HG03565 (cell line): ENCODE measurements around the gene SHANK3.

ENCODE experiments used
- ATAC-seq: cut with Tn5 transposase; IDR thresholded peaks from one replicate; pipeline ENCODE4 v1.9.1; 2021; ENCODE audit warnings: mild to moderate bottlenecking, moderate library complexity; ENCODE audit not compliant: unreplicated experiment

SHANK3 gene

GRCh38 chr22:50710886-50711285 is 38.3 kb downstream of the SHANK3 start:
- ATAC-seq: no peak

DNA sequence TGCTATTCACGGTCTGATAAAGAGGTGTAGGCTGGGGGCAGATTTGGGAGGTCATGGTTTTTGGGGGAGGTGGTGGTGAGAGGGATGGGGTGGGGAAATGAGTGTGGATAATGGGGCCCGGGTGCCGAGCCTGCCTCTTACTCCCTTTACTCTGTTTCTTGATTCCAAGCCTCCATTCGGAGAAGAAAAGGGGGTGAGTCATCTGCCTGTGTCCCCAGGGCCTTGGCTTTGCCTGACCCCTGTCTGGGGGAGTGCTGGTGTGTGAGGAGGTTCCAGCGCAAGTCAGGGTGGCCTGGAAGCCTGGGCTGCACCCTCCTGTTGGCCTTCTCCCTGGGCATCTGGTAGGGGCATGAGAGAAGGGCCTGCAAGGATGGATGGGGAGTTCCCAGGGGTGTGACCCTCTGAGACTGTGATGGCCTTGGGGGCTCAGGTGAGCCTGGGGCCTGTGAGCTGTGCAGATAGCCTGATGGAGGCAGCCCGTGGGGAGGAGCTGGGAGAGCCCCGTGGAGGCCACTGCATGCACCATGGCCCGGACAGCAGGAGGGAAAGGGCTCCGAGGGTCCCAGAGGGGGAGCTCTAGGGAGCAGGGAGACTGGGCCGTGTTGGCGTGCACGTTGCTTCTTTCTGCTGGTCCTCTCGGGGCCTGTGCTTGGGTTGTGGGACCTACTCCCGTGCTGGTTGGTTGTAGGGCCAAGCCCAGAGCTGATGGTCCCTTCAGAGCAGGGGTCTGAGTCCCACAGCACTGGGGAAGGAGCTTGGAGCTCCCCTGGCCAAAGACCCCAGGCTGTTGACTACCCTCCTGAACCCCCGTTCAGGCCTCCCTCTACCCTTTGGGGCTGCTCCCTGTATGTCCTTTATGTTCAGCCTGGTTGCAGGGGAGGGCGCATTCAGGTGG is 39.1 kb downstream of the SHANK3 start:
- ATAC-seq: no peak

DNA sequence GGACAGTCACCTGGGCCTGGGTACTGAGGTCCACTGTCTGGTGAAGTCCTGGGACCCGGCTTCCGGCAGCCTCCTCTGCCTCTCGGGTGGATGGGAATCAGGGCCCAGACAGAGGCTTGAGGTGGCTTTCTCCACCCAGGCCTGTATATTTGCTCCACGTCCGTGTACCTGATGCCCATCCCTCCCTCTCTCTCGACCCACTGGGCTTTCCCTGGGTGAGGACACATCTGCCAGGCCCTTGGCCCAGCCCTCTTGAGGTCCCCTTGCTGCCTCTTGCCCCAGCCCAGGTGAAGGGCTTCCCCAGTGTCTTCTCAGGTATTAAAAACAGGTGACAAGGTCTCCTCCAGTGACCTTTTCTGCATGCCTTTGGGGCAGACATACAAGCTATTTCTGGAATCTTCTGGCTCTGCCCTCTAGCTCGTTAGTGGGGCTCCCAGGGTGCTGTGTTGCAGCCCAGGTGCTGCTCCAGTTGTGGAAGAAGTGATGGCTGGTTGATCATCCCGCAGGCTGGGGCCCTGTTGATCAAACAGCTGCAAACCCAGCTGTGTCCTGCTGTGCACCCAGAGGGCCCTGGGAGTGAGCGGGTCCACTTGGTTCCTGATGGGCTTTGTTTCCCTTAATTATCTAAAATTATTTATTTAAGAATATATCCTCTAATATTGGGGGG is 39.9 kb downstream of the SHANK3 start:
- ATAC-seq: no peak

DNA sequence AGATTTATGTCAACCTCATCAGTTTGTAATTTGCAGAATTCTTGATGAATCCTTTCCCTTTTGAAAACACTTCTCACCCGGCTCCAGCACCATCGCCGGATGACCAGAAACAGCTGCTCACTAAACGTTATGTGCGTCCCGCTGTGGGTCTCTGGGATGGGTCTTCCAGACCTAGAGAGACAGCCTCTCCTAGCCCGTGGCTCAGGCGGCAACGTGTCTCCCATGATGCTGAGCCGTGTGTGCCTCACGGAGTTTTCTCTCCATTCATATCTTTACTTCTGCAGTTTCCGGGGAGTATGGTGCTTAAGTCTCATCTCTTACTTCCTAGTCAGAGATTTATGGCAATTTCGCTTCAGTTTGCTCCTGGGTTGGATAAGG is 40.4 kb downstream of the SHANK3 start:
- ATAC-seq: no peak

GRCh38 chr22:50713571-50714056 is 41.0 kb downstream of the SHANK3 start:
- no peak for ATAC-seq

DNA sequence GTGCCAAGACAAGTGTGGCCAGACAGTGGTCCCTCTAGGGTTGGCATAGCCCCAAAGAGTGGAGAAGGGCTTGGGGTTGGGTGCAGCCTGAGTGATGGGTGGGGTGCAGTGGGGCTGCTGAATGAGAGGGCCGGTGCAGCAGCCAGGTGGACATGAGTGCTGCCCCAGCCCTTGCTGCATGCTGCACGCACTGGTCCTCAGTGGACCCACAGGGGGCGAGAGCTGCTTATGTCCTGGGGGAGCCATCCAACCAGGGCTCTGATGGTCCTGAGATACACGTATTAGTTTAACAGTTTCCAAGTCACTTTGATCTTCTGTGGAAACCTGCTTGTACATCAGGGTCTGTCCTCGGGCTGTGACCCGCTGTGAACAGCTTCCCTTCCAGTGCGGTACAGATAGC is 41.5 kb downstream of the SHANK3 start:
- no peak for ATAC-seq

DNA sequence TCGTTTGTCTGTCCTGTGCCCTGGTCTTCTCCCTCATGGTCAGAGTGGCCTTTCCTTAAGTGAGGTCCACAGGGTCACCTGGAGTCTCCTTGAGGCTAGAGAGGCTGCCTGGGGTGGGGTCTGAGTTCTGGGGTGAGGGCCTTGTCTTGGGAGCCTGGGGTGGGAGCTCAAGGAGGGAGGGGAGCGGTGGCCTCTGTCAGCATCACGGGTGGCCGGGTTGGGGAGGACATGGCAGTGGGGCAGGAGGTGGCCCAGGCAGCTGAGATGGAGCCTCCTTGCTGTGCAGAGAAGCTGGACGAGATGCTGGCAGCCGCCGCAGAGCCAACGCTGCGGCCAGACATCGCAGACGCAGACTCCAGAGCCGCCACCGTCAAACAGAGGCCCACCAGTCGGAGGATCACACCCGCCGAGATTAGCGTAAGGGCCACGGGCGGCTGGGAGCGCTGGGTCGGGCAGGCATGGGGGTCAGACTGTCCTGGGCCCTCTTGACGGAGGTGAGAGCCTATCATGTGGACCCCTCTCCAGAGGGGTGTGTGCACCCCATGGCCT is 42.1 kb downstream of the SHANK3 start:
- ATAC-seq: no peak

DNA sequence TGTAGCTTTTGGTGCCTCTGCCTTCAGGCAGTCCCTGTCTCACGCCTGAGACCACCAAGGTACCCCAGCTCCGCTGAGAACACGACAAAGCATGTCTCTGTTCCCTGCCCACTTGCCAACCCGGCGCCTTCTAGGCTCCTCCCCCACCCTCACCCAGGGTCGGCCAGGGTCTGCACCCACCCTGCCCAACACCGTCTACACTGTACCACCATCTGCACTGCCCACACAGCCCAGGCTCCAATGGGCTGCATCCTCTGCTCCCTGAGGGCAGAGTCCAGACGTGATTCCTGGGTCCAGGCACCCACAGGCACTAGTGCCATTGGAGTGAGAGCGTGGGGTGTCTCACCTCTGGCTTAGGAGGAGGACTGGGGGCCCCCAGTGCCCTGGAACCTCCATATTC is 42.6 kb downstream of the SHANK3 start:
- ATAC-seq: no peak

- ATAC-seq: no peak
Measured at GRCh38 chr22:50715776-50716175, 43.2 kb downstream of the SHANK3 start.

GRCh38 chr22:50716290-50717024 is 43.8 kb downstream of the SHANK3 start:
- ATAC-seq: no peak

- no peak for ATAC-seq
Measured at GRCh38 chr22:50717709-50718351, 45.2 kb downstream of the SHANK3 start.

- no peak for ATAC-seq
Measured at GRCh38 chr22:50718352-50718709, 45.7 kb downstream of the SHANK3 start.

GRCh38 chr22:50719814-50720300 is 47.2 kb downstream of the SHANK3 start:
- ATAC-seq: no peak

DNA sequence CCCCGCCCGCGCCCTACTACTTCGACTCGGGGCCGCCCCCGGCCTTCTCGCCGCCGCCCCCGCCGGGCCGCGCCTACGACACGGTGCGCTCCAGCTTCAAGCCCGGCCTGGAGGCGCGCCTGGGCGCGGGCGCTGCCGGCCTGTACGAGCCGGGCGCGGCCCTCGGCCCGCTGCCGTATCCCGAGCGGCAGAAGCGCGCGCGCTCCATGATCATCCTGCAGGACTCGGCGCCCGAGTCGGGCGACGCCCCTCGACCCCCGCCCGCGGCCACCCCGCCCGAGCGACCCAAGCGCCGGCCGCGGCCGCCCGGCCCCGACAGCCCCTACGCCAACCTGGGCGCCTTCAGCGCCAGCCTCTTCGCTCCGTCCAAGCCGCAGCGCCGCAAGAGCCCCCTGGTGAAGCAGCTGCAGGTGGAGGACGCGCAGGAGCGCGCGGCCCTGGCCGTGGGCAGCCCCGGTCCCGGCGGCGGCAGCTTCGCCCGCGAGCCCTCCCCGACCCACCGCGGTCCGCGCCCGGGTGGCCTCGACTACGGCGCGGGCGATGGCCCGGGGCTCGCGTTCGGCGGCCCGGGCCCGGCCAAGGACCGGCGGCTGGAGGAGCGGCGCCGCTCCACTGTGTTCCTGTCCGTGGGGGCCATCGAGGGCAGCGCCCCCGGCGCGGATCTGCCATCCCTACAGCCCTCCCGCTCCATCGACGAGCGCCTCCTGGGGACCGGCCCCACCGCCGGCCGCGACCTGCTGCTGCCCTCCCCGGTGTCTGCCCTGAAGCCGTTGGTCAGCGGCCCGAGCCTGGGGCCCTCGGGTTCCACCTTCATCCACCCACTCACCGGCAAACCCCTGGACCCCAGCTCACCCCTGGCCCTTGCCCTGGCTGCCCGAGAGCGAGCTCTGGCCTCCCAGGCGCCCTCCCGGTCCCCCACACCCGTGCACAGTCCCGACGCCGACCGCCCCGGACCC is 48.0 kb downstream of the SHANK3 start:
- ATAC-seq: no peak

DNA sequence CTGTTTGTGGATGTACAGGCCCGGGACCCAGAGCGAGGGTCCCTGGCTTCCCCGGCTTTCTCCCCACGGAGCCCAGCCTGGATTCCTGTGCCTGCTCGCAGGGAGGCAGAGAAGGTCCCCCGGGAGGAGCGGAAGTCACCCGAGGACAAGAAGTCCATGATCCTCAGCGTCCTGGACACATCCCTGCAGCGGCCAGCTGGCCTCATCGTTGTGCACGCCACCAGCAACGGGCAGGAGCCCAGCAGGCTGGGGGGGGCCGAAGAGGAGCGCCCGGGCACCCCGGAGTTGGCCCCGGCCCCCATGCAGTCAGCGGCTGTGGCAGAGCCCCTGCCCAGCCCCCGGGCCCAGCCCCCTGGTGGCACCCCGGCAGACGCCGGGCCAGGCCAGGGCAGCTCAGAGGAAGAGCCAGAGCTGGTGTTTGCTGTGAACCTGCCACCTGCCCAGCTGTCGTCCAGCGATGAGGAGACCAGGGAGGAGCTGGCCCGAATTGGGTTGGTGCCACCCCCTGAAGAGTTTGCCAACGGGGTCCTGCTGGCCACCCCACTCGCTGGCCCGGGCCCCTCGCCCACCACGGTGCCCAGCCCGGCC is 48.7 kb downstream of the SHANK3 start:
- no peak for ATAC-seq

DNA sequence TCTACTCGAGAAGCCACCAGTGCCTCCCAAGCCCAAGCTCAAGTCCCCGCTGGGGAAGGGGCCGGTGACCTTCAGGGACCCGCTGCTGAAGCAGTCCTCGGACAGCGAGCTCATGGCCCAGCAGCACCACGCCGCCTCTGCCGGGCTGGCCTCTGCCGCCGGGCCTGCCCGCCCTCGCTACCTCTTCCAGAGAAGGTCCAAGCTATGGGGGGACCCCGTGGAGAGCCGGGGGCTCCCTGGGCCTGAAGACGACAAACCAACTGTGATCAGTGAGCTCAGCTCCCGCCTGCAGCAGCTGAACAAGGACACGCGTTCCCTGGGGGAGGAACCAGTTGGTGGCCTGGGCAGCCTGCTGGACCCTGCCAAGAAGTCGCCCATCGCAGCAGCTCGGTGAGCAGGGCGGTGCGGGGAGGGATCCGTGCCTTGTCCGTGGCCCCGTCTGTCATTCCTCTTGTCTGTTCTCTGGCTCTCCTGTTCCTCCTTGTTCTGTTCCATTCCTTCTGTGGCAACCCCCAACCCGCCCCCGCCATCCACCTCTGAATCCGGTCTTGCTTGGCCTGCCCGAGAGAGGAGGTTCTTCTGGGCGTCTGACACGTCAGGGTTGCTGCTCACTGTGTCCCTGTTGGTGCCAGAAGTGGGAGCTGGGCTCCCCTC is 49.6 kb downstream of the SHANK3 start:
- ATAC-seq: no peak
